Endothelial cell of umbilical vein (primary cell): ENCODE data around the gene KYAT1.

Experiments
- EZH2 ChIP-seq: IDR thresholded peaks from 2 replicates; pipeline ENCODE4 v1.6.1; 2012; ENCODE audit warnings: borderline replicate concordance, low read depth, mild to moderate bottlenecking, moderate library complexity, low read length, inconsistent platforms; ENCODE audit not compliant: severe bottlenecking
- POLR2AphosphoS5 ChIP-seq: IDR thresholded peaks from 2 replicates; pipeline ENCODE4 v1.6.1; 2012; ENCODE audit warnings: low read depth, mild to moderate bottlenecking, control low read depth, low read length, moderate library complexity; ENCODE audit not compliant: insufficient read depth

DNA sequence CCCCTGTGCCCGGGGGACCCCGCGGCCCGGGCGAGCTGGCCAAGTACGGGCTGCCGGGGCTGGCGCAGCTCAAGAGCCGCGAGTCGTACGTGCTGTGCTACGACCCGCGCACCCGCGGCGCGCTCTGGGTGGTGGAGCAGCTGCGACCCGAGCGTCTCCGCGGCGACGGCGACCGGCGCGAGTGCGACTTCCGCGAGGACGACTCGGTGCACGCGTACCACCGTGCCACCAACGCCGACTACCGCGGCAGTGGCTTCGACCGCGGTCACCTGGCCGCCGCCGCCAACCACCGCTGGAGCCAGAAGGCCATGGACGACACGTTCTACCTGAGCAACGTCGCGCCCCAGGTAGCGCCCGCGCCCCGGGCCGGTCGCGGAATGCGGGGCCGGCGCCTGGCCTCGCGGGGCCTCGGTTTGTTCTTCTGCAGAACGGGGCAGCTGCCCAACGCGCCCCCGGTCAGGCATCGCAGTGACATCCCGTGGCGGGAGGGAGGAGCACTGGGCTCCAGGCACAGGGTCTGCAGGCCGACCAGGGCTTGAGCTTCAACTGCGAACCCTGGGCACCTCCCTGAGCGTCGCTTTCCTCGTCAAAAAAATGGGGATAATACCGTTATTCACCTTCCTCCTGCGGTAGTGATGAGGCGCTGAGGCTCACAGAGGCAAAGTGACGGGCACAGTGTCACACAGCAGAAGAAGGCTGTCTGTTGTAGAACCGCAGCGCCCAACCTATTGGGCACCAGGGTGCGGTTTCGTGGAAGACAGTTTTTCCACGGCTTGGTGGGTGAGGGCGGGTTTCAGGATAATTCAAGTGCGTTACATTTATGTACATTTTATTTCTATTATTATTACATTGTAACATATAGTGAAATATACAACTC lies 62.7 kb downstream of the KYAT1 start:
- TF ChIP-seq EZH2, result no peak
- TF ChIP-seq POLR2AphosphoS5, result no peak
